ENCODE measurements around the gene AAMDC.
"Not testable (repeated sequence)": the region's sequence is repeated elsewhere in the genome, so short reads cannot be mapped to it uniquely, and the experiment has no call there.

- TF ChIP-seq CTCF (IDR thresholded peaks at IDR 0.05; ENCODE audit: poor library complexity, severe bottlenecking); POLR2AphosphoS5 (IDR thresholded peaks at IDR 0.05); EZH2 (IDR thresholded peaks at IDR 0.05; ENCODE audit: borderline replicate concordance, insufficient read depth, low read length, poor library complexity, severe bottlenecking); MXI1 (conservative IDR thresholded peaks at IDR 0.05; ENCODE audit: poor library complexity, severe bottlenecking); RAD21 (conservative IDR thresholded peaks at IDR 0.05); REST (IDR thresholded peaks at IDR 0.05; ENCODE audit: borderline replicate concordance); EP300 (conservative IDR thresholded peaks at IDR 0.05; ENCODE audit: poor library complexity, severe bottlenecking); TAF1 (IDR thresholded peaks at IDR 0.05; ENCODE audit: low read depth); SMC3 (conservative IDR thresholded peaks at IDR 0.05; ENCODE audit: poor library complexity): not testable (repeated sequence)
These were observed 89.9 kb downstream of the AAMDC start for GRCh38 chr11:77910828-77911227.

All from neural cell (in vitro differentiated cells).